GM12878 (cell line): ENCODE results near the gene LRBA. TPM values are rescaled to one million over a fixed set of nuclear protein-coding genes. Genes with fewer than 3 reads are reported as not detected.

Source experiments
- ATAC-seq: fragments of 200-7000 bp; cut with Tn5 transposase; 3 replicates; pipeline ENCODE4 v1.9.1; 2020; ENCODE audit warnings: mild to moderate bottlenecking, moderate library complexity
- BruUV-seq: library from RNA; stranded (reverse); fragments of 400-500 nt; replicated peaks from 2 replicates; lab custom pipeline; 2021; lab: Mats Ljungman, UMichigan
- CTCF ChIA-PET: fragments of 300-600 bp; sonication (Branson Sonifier 250); formaldehyde crosslinking; extraction: SDS; loops from one replicate; lab custom pipeline; 2021; ENCODE audit warnings: inconsistent platforms; lab: Yijun Ruan, JAX
- POLR2A ChIA-PET: fragments of 350-600 bp; formaldehyde crosslinking; extraction: SDS; loops from one replicate; lab custom pipeline; 2021; ENCODE audit warnings: inconsistent platforms; lab: Charles Lee
- RAD21 ChIA-PET: fragments of 300-600 bp; sonication (Branson Sonifier 250); formaldehyde crosslinking; loops from one replicate; lab custom pipeline; 2023; ENCODE audit warnings: antibody characterized with exemption; ENCODE audit not compliant: unreplicated experiment; lab: Charles Lee
- SMC1A ChIA-PET: fragments of 300-600 bp; sonication (Branson Sonifier 250); formaldehyde crosslinking; loops from one replicate; lab custom pipeline; 2023; ENCODE audit not compliant: unreplicated experiment, uncharacterized antibody; lab: Charles Lee
- DNase-seq: peaks from one replicate; pipeline ENCODE4 v3.0.0-alpha.2; 2011; ENCODE audit warnings: low read depth, low spot score
- FAIRE-seq: peaks from 3 replicates; lab custom pipeline; 2011; peaks lifted over from hg19 to GRCh38; lab: Jason Lieb, UNC
- H2AFZ ChIP-seq: 2 replicates; pipeline ENCODE4 v1.6.0; 2011; ENCODE audit warnings: low read depth, low read length, control low read depth; ENCODE audit not compliant: control insufficient read depth
- H3K27ac ChIP-seq: 2 replicates; pipeline ENCODE4 v1.5.1; 2011; ENCODE audit warnings: control low read depth; ENCODE audit not compliant: control insufficient read depth, insufficient read depth
- H3K27me3 ChIP-seq, 2 experiments: replicated peaks in 1 of 2; 2 replicates each; pipeline versions ENCODE4 v1.6.0 to v1.6.1; 2011; ENCODE audit warnings: low read length in 1 of 2; ENCODE audit not compliant: control insufficient read depth in 2 of 2, insufficient read depth in 2 of 2
- H3K36me3 ChIP-seq, 2 experiments: 2 replicates each; pipeline ENCODE4 v1.5.1; 2011; ENCODE audit warnings: low read length in 1 of 2; ENCODE audit not compliant: control insufficient read depth in 2 of 2, insufficient read depth in 2 of 2
- H3K4me1 ChIP-seq: 2 replicates; pipeline ENCODE4 v1.6.1; 2011; ENCODE audit warnings: mild to moderate bottlenecking, low read length, moderate library complexity, mixed read lengths; ENCODE audit not compliant: control insufficient read depth, insufficient read depth
- H3K4me2 ChIP-seq: 2 replicates; pipeline ENCODE4 v1.6.0; 2011; ENCODE audit warnings: control low read depth; ENCODE audit not compliant: control insufficient read depth, insufficient read depth
- H3K4me3 ChIP-seq: fragments of 200-600 bp; sonication (generic); 2 replicates; pipeline ENCODE4 v1.5.1; 2016
- H3K79me2 ChIP-seq: 2 replicates; pipeline ENCODE4 v1.6.0; 2011; ENCODE audit warnings: low read length; ENCODE audit not compliant: control insufficient read depth, insufficient read depth
- H3K9ac ChIP-seq: 2 replicates; pipeline ENCODE4 v1.8.0; 2011; ENCODE audit warnings: low read length, control low read depth, mixed read lengths; ENCODE audit not compliant: control insufficient read depth, insufficient read depth
- H3K9me3 ChIP-seq: replicated peaks from 3 replicates; pipeline ENCODE4 v1.5.1; 2011; ENCODE audit warnings: mild to moderate bottlenecking, low read length; ENCODE audit not compliant: control insufficient read depth, insufficient read depth
- H4K20me1 ChIP-seq: 2 replicates; pipeline ENCODE4 v1.6.0; 2011; ENCODE audit not compliant: control insufficient read depth, insufficient read depth
- EGR1 ChIP-seq, 2 experiments: IDR thresholded peaks; 1 replicate in 1 of 2; 2 replicates in 1 of 2; pipeline ENCODE4 v1.6.1; 2011 to 2012; ENCODE audit warnings: low read depth in 2 of 2, low read length in 2 of 2, borderline replicate concordance in 1 of 2, mild to moderate bottlenecking in 1 of 2, moderate library complexity in 1 of 2
- ETV6 ChIP-seq, 2 experiments: fragments of 450-650 bp in 1 of 2; IDR thresholded peaks in 1 of 2; conservative IDR thresholded peaks in 1 of 2; 2 replicates each; pipeline ENCODE4 v1.6.1; 2014; ENCODE audit warnings: antibody characterized with exemption in 1 of 2, borderline replicate concordance in 1 of 2, low read depth in 1 of 2, mild to moderate bottlenecking in 1 of 2, moderate library complexity in 1 of 2
- GABPA ChIP-seq: IDR thresholded peaks from 2 replicates; pipeline ENCODE4 v1.6.1; 2014; ENCODE audit warnings: antibody characterized with exemption, low read depth, mild to moderate bottlenecking, inconsistent platforms
- MTA2 ChIP-seq: fragments of 450-650 bp; IDR thresholded peaks from 2 replicates; pipeline ENCODE4 v1.6.1; 2016; ENCODE audit warnings: low read depth, mild to moderate bottlenecking, moderate library complexity
- RUNX3 ChIP-seq: IDR thresholded peaks from 2 replicates; pipeline ENCODE4 v1.6.1; 2012; ENCODE audit warnings: low read length, inconsistent platforms
- SIN3A ChIP-seq: IDR thresholded peaks from 2 replicates; pipeline ENCODE4 v1.6.1; 2012; ENCODE audit warnings: low read depth, low read length, improper control_type of control experiment
- SRF ChIP-seq, 2 experiments: IDR thresholded peaks; 2 replicates each; pipeline ENCODE4 v1.6.1; 2011; ENCODE audit warnings: low read depth in 2 of 2, low read length in 2 of 2, mild to moderate bottlenecking in 1 of 2, moderate library complexity in 1 of 2
- STAT3 ChIP-seq: IDR thresholded peaks from 2 replicates; pipeline ENCODE4 v1.6.1; 2011; ENCODE audit warnings: low read depth, low read length, improper control_type of control experiment
- ZNF24 ChIP-seq: fragments of 450-650 bp; IDR thresholded peaks from 2 replicates; pipeline ENCODE4 v1.6.1; 2017; ENCODE audit warnings: antibody characterized with exemption, mild to moderate bottlenecking
- ZNF622 ChIP-seq: fragments of 450-650 bp; IDR thresholded peaks from 2 replicates; pipeline ENCODE4 v1.6.1; 2017; ENCODE audit warnings: mild to moderate bottlenecking, inconsistent platforms
- WGBS: methylation state at CpG from one replicate; pipeline ENCODE4 v1.1.6; 2016; ENCODE audit warnings: low lambda C conversion rate; ENCODE audit not compliant: insufficient replicate concordance, insufficient coverage; ENCODE audit errors: missing lambda C conversion rate; 5-methylcytosine and 5-hydroxymethylcytosine counted together
- in situ Hi-C: fragments of 300-500 bp; cut with MboI; formaldehyde crosslinking; loops from 9 replicates; pipeline ENCODE4 v1.14.3; 2018; ENCODE audit warnings: mixed read lengths
- intact Hi-C: fragments of 100-400 bp; cut with micrococcal nuclease; formaldehyde crosslinking; loops from one replicate; pipeline ENCODE4 v1.14.2; 2022; ENCODE audit not compliant: unreplicated experiment
- polyA plus RNA-seq, 11 experiments: library from polyadenylated mRNA; depleted of rRNA in 4 of 11; unstranded in 6 of 11; stranded (reverse) in 5 of 11; fragments of >200 nt; fragmentation: Nextera tagmentation in 4 of 11; fragmentation: Illumina TruSeq in 1 of 11; extraction: Ambion mirVana in 4 of 11; extraction: Trizol in 1 of 11; gene quantifications; 1 replicate in 1 of 11; 2 replicates in 10 of 11; pipeline versions ENCODE4 v1.2.1 to v1.2.3, GENCODE V29; 2011 to 2016; ENCODE audit warnings: inconsistent platforms in 2 of 11, missing spikeins in 2 of 11, low read depth in 1 of 11
- total RNA-seq, 4 experiments: library from RNA; depleted of rRNA in 3 of 4; stranded (reverse); fragments of >200 nt in 3 of 4; fragmentation: Illumina TruSeq in 1 of 4; extraction: Trizol in 1 of 4; gene quantifications; 2 replicates each; pipeline versions ENCODE4 v1.2.1 to v1.2.3, GENCODE V29; 2013 to 2021
- TF ChIP-seq, protein P1 (sequence below): fragments of 450-650 bp; IDR thresholded peaks from 2 replicates; pipeline ENCODE4 v1.6.1; 2016; ENCODE audit warnings: mild to moderate bottlenecking
- TF ChIP-seq, protein P2 (sequence below): fragments of 450-650 bp; IDR thresholded peaks from 2 replicates; pipeline ENCODE4 v1.6.1; 2016; ENCODE audit warnings: mild to moderate bottlenecking
- TF ChIP-seq, protein P3 (sequence below): IDR thresholded peaks from 2 replicates; pipeline ENCODE4 v1.6.1; 2012; ENCODE audit warnings: low read depth, low read length, improper control_type of control experiment

Gene LRBA
- total and polyA plus RNA-seq, 10 of the 15 experiments (the other 5 are each of a cell fraction or from before 2014, with no cell fraction given), result 20.3 to 93.4 (median 55.0) TPM

DNA sequence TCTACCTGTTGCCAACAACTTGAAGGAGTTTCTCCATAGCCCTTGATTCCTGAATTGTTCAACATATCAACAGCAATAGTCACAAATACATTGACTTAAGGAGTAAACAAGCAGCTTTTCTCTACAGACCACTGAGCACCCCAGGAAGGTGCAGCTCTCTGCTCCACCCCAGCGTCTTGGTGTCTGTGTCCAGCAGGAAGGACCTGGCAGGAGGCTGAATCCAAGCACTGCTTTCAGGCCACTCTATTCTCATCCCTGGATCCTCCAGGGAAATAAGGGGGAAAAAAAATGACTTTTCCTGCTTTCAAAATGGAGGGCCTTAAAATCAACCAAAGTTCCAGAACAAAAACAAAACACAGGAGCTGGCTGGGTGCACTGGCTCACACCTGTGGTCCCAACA, 593.5 kb downstream of the LRBA start (continued):
- TF ChIP-seq SRF (IDR thresholded peaks at IDR 0.05; ENCODE audit: low read depth in 2 of 2, low read length in 2 of 2), result no peak

DNA sequence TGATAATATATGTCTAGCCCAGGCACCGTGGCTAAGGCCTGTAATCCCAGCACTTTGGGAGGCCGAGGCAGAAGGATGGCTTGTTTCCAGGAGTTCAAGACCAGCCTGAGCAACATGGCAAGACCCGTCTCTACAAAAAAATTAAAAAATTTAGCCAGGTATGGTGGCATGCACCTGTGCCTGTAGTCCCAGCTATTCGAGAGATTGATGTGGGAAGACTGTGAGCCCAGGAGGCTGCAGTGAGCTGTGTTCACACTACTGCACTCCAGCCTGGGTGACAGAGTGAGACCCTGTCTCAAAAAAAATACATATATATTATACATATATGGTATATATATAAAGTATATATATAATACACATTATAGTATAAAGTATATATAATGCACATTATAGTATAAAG, 595.1 kb downstream of the LRBA start:
- Histone ChIP-seq H3K27me3 (no peaks in the 10 kb centered on the region), H3K4me3 (no peak overlapping the region), H3K79me2 (no peaks in the 10 kb centered on the region), H4K20me1 (no peaks in the 10 kb centered on the region), H3K4me2 (no peak overlapping the region), H3K9ac (no peak overlapping the region), H3K27ac (no peak overlapping the region), H3K36me3 (no peaks in the 10 kb centered on the region), H3K9me3 (no peaks in the 10 kb centered on the region), H3K4me1 (no peaks in the 10 kb centered on the region), H2AFZ (no peak overlapping the region)
- DNase-seq, result no peak
- WGBS, result 100% methylated on average over 4 of the region's 4 CpGs
- ChIA-PET POLR2A (no interaction called here), RAD21 (no interaction called here), SMC1A (no interaction called here), CTCF (no interaction called here)
- intact Hi-C loops, result no loop called here
- BruUV-seq, result no TSS peak
- FAIRE-seq, result no peak
- no peak for ATAC-seq
- no peak for TF ChIP-seq ZNF622
- TF ChIP-seq MTA2, result no peak
- TF ChIP-seq, protein P1, sequence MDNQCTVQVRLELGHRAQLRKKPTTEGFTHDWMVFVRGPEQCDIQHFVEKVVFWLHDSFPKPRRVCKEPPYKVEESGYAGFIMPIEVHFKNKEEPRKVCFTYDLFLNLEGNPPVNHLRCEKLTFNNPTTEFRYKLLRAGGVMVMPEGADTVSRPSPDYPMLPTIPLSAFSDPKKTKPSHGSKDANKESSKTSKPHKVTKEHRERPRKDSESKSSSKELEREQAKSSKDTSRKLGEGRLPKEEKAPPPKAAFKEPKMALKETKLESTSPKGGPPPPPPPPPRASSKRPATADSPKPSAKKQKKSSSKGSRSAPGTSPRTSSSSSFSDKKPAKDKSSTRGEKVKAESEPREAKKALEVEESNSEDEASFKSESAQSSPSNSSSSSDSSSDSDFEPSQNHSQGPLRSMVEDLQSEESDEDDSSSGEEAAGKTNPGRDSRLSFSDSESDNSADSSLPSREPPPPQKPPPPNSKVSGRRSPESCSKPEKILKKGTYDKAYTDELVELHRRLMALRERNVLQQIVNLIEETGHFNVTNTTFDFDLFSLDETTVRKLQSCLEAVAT, result no peak
- TF ChIP-seq, protein P2, sequence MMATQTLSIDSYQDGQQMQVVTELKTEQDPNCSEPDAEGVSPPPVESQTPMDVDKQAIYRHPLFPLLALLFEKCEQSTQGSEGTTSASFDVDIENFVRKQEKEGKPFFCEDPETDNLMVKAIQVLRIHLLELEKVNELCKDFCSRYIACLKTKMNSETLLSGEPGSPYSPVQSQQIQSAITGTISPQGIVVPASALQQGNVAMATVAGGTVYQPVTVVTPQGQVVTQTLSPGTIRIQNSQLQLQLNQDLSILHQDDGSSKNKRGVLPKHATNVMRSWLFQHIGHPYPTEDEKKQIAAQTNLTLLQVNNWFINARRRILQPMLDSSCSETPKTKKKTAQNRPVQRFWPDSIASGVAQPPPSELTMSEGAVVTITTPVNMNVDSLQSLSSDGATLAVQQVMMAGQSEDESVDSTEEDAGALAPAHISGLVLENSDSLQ, result no peak
- no peak for TF ChIP-seq ETV6 (conservative IDR thresholded peaks at IDR 0.05 in 1 of 2, IDR thresholded peaks at IDR 0.05 in 1 of 2; ENCODE audit: borderline replicate concordance in 1 of 2, low read depth in 1 of 2)
- no peak for TF ChIP-seq SIN3A
- no peak for TF ChIP-seq RUNX3
- TF ChIP-seq, protein P3, sequence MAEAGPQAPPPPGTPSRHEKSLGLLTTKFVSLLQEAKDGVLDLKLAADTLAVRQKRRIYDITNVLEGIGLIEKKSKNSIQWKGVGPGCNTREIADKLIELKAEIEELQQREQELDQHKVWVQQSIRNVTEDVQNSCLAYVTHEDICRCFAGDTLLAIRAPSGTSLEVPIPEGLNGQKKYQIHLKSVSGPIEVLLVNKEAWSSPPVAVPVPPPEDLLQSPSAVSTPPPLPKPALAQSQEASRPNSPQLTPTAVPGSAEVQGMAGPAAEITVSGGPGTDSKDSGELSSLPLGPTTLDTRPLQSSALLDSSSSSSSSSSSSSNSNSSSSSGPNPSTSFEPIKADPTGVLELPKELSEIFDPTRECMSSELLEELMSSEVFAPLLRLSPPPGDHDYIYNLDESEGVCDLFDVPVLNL, result no peak
- TF ChIP-seq ZNF24, result no peak
- TF ChIP-seq STAT3, result no peak
- no peak for TF ChIP-seq EGR1 (IDR thresholded peaks at IDR 0.05; ENCODE audit: borderline replicate concordance in 1 of 2, low read depth in 2 of 2, low read length in 2 of 2)
- no peak for TF ChIP-seq GABPA
- in situ Hi-C loops, result no loop called here
